SK-N-MC (cell line): ENCODE measurements around the gene TMEM135.
A peak's percentile ranks its signal among the peaks of the same experiment; 100 is the strongest.

Source experiments
- DNase-seq: peaks from one replicate; pipeline ENCODE4 v3.0.0-alpha.2; 2011; ENCODE audit warnings: low read depth, low spot score
- H3K27ac ChIP-seq: fragments of 200-600 bp; sonication (generic); 2 replicates; pipeline ENCODE4 v1.5.1; 2016; ENCODE audit warnings: mixed run types
- H3K36me3 ChIP-seq: fragments of 200-600 bp; sonication (generic); 2 replicates; pipeline ENCODE4 v1.6.1; 2017; ENCODE audit warnings: antibody characterized with exemption, low read length, mixed read lengths; ENCODE audit not compliant: insufficient read depth
- H3K4me3 ChIP-seq: fragments of 200-600 bp; sonication (generic); 2 replicates; pipeline ENCODE4 v1.5.1; 2016
- H3K9ac ChIP-seq: fragments of 200-600 bp; sonication (generic); 2 replicates; pipeline ENCODE4 v1.8.0; 2017; ENCODE audit warnings: mixed run types, mixed read lengths; ENCODE audit not compliant: insufficient read length
- H3K9me3 ChIP-seq: fragments of 200-600 bp; sonication (generic); 2 replicates; pipeline ENCODE4 v1.6.1; 2017; ENCODE audit warnings: low read depth, mild to moderate bottlenecking, antibody characterized with exemption, low read length, moderate library complexity, mixed read lengths
- EZH2 ChIP-seq: fragments of 200-600 bp; sonication (generic); IDR thresholded peaks from one replicate; pipeline ENCODE4 v1.6.1; 2017; ENCODE audit warnings: antibody characterized with exemption
- FOXP2 ChIP-seq: optimal IDR thresholded peaks from 2 replicates; pipeline ENCODE3; 2011; ENCODE audit warnings: mild to moderate bottlenecking, moderate library complexity; ENCODE audit not compliant: insufficient read depth; ENCODE audit errors: extremely low read length, control extremely low read depth
- POLR2AphosphoS5 ChIP-seq: IDR thresholded peaks from 2 replicates; pipeline ENCODE4 v1.6.1; 2012; ENCODE audit warnings: mild to moderate bottlenecking, low read depth, low read length, borderline replicate concordance

Gene TMEM135

DNA sequence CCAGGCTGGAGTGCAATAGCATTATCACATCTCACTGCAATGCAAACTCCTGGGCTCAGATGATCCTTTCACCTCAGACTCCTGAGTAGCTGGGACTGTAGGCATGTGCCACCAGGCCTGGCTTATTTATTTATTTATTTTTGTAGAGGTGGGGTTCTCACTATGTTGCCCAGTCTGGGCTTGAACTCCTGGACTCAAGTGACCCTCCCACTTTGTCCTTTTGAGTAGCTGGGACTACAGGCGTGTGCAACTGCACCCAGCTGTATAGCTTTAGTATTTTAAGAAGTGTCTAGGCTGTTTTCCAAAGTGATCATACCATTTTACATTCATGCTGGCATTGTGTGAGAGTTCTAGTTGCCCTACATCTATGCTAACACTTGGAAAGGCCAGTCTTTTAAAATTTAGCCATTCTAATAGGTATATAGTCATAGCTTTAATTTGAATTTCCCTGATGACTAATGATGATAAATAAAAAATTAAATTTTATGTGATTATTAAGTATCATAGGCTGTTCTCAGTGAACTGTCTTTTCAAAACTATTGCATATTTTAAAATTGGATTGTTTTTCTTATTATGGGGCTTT is 96.9 kb downstream of the TMEM135 start:
- Histone ChIP-seq H3K4me3 (no peak overlapping the region), H3K27ac (no peak overlapping the region), H3K36me3 (peaks cover 11% of the 10 kb centered on the region), H3K9me3 (peaks cover 4% of the 10 kb centered on the region; the same call in 1 of the 2 replicates), H3K9ac (no peak overlapping the region)
- TF ChIP-seq EZH2, result no peak
- TF ChIP-seq POLR2AphosphoS5, result no peak
- TF ChIP-seq FOXP2, result no peak
- DNase-seq, result no peak

DNA sequence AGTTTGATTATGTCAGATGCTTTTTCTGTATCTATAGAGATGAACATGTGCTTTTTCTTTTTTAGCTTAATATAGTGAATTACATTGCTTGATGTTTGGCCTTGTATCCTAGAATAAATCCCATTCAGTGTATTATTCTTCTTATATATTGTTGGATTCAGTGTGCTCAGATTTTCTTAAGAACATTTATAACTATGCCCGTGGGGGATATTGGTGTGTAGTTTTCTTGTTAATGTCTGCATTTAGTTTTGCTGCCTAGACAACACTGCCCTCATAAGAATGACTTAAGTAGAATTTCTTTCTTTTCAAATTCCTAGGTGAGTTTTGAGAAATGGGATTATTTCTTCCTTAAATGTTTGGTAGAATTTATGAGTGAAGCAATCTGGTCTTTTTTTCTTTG is 98.5 kb downstream of the TMEM135 start:
- Histone ChIP-seq H3K9ac (no peak overlapping the region), H3K9me3 (peaks cover 4% of the 10 kb centered on the region; the same call in 1 of the 2 replicates), H3K27ac (peak overlapping the region; percentile 91), H3K36me3 (peaks cover 14% of the 10 kb centered on the region), H3K4me3 (no peak overlapping the region)
- no peak for TF ChIP-seq EZH2
- TF ChIP-seq FOXP2, result no peak
- no peak for TF ChIP-seq POLR2AphosphoS5
- no peak for DNase-seq

DNA sequence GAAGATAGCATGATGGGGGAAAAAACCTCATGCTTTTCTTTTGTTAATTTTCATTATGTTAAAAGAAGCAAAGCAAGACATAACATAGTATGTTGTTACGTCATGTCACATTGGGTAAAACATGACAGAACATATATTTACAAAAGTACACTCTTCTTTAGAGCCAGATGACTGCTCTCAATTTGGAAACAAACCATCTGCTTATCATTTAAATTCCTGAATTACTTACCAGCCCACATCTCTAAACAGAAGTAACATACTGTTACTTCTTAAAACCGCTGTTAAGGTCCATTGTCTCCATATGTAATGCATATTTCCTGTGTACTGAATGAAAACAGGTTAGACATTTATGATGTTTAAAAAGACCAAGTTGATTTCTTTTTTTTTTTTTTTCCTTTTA is 100.0 kb downstream of the TMEM135 start:
- Histone ChIP-seq H3K36me3 (peaks cover 14% of the 10 kb centered on the region), H3K27ac (peak overlapping the region; percentile 91), H3K9ac (no peak overlapping the region), H3K9me3 (peaks cover 4% of the 10 kb centered on the region; the same call in 1 of the 2 replicates), H3K4me3 (peak overlapping the region; percentile 39; the same call in 1 of the 2 replicates)
- TF ChIP-seq POLR2AphosphoS5 (peak; percentile 58; the same call in 1 of the 2 replicates), EZH2 (no peak), FOXP2 (no peak)
- DNase-seq, result peak; percentile 78

DNA sequence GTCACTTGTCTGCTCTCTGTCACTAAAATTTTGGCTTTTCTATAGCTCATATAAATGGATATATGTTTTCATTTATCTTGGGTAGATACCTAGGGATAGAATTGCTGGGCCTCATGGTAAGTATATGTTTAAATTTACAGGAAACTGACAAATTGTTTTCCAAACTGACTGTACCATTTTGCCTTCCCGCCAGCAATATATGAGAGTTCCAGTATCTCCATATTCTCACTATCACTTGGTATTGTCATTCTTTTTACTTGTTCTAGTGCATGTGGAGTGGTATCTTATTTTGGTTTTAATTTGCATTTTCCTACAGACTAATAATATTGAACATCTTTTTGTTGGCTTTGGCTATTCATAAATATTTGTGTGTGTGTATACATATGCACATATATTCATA is 101.7 kb downstream of the TMEM135 start:
- Histone ChIP-seq H3K27ac (no peak overlapping the region), H3K36me3 (peaks cover 14% of the 10 kb centered on the region; the same call in 1 of the 2 replicates), H3K4me3 (no peak overlapping the region), H3K9me3 (peaks cover 4% of the 10 kb centered on the region; the same call in 1 of the 2 replicates), H3K9ac (no peak overlapping the region)
- TF ChIP-seq FOXP2, result no peak
- TF ChIP-seq EZH2, result no peak
- TF ChIP-seq POLR2AphosphoS5, result no peak
- no peak for DNase-seq

DNA sequence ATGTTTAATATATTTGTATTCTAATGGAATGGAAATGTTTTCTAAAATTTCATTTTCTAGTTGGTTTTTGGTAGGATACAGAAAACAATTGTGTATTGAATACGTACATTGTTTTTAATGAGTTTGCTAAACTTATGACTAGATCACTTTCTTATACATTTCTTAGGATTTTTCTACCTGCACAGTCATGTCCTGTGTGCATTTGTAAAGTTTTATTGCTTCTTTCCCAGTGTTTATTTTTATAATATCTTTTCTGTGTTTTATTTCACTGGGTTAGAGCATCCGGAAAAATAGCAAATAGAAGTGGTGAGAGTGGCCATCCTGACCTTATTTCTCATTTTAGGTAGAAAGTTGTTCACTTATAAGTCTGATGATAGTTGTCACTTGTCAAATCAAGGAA is 103.6 kb downstream of the TMEM135 start:
- TF ChIP-seq FOXP2 (no peak), EZH2 (no peak), POLR2AphosphoS5 (no peak)
- DNase-seq, result no peak
- no peak overlapping the region for H3K9ac ChIP-seq
- peaks cover 4% of the 10 kb centered on the region; the same call in 1 of the 2 replicates for H3K9me3 ChIP-seq
- H3K27ac ChIP-seq, result no peak overlapping the region
- peaks cover 11% of the 10 kb centered on the region; the same call in 1 of the 2 replicates for H3K36me3 ChIP-seq
- no peak overlapping the region for H3K4me3 ChIP-seq

DNA sequence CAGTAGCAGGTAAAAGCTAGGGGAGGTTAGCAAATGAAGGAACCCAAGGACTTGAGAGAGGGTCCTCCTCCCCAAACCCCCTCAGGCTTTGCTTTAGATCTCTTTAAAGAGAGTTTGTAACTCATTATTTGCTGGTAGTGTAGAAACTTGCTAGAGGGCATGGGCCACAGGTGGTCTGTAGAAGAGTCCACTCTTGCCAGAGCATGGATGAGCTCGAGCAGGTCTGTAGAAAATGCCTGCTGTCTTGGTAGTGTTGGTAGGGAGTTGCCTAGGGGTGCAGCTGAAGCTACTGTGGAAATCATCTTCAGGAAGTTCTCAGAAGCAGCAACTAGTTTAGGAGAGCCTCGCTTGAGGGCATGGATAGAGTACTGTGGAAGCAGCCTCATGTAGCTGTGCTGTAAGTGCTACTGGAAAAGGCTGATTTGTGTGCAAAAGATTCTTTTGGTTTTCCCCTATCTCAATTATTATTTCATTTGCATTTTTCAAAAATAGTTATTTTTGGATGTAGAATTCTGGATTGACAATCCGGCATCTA is 104.3 kb downstream of the TMEM135 start:
- H3K27ac ChIP-seq, result peak overlapping the region; percentile 90
- peak overlapping the region; percentile 52 for H3K9ac ChIP-seq
- DNase-seq, result peak; percentile 93
- peaks cover 4% of the 10 kb centered on the region; the same call in 1 of the 2 replicates for H3K9me3 ChIP-seq
- H3K4me3 ChIP-seq, result peak overlapping the region; percentile 64
- peaks cover 11% of the 10 kb centered on the region; the same call in 1 of the 2 replicates for H3K36me3 ChIP-seq
- TF ChIP-seq POLR2AphosphoS5, result peak; percentile 36; the same call in 1 of the 2 replicates
- peak; percentile 21 for TF ChIP-seq FOXP2
- no peak for TF ChIP-seq EZH2

DNA sequence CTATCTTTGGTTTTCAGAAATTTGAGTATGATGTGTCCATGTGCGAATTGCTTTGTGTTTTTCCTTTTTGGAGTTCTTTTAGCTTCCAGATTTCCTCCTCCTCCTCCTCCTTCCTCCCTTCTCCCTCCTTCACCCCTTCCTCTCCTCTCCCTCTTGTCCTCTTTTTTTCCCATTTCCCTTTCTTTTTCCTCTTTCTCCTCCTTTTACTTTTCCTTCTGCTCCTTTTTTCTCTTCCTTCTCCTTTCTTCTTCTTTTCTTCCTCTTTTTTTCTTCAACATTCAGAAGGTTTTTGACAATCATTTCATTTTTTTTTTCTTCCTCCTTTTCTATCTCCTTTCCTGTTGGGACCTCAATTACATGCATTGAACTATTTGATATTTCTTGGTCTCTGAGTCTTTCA is 104.9 kb downstream of the TMEM135 start:
- no peak for DNase-seq
- TF ChIP-seq POLR2AphosphoS5 (no peak), EZH2 (no peak), FOXP2 (no peak)
- Histone ChIP-seq H3K27ac (peak overlapping the region; percentile 90), H3K9me3 (peaks cover 4% of the 10 kb centered on the region; the same call in 1 of the 2 replicates), H3K9ac (peak overlapping the region; percentile 52), H3K36me3 (peaks cover 11% of the 10 kb centered on the region; the same call in 1 of the 2 replicates), H3K4me3 (peak overlapping the region; percentile 64)

DNA sequence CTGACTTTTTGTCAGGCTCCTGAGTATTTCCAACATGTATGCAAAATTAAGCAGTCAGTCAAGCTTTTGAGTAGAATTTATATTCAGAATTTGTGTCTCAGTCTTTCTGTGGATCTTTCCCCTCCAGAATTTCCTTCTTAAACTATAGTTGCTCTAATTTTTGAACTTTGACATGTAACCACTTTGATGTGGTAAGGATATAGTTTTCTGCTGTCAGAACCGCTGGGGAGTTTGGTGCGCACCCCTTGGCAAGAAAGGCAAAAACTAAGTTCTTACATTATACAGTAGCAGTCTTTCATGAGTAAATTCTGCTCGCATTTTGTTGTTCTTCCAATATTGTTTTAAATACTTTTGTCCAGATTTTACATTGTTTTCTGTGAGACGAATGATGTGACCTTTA is 105.9 kb downstream of the TMEM135 start:
- peak overlapping the region; percentile 52 for H3K9ac ChIP-seq
- no peak for TF ChIP-seq FOXP2
- no peak for TF ChIP-seq POLR2AphosphoS5
- no peak for TF ChIP-seq EZH2
- H3K36me3 ChIP-seq, result peaks cover 11% of the 10 kb centered on the region; the same call in 1 of the 2 replicates
- H3K27ac ChIP-seq, result peak overlapping the region; percentile 90; the same call in 1 of the 2 replicates
- peak overlapping the region; percentile 64; the same call in 1 of the 2 replicates for H3K4me3 ChIP-seq
- H3K9me3 ChIP-seq, result peaks cover 4% of the 10 kb centered on the region; the same call in 1 of the 2 replicates
- DNase-seq, result no peak

DNA sequence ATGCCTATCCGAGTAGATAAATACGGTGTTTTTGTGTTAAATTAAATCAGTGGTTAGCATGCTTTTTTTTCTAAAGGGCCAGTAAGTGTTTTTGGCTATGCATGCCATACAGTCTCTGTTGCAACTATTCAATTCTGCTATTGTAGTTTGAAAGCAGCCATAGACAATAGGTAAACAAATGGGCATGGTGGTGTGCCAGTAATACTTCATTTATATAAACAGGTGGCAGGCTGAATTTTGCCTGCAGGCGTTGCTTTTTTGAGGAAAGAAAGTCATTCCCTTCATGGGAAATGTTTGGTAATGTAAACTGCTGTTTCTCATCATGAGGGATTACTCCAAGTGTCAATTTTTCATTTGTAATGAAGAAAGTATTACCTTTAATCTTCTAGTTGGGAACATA is 106.5 kb downstream of the TMEM135 start:
- H3K4me3 ChIP-seq, result no peak overlapping the region
- TF ChIP-seq FOXP2 (no peak), EZH2 (no peak), POLR2AphosphoS5 (no peak)
- DNase-seq, result no peak

More for the DNA sequence above, 106.5 kb downstream of the TMEM135 start:
- Histone ChIP-seq H3K9ac (no peak overlapping the region), H3K27ac (no peak overlapping the region), H3K36me3 (peaks cover 6% of the 10 kb centered on the region; the same call in 1 of the 2 replicates), H3K9me3 (peaks cover 3% of the 10 kb centered on the region; the same call in 1 of the 2 replicates)
